GM21515 (cell line): ENCODE results near the gene LIF.
"Not testable (repeated sequence)": the region's sequence is repeated elsewhere in the genome, so short reads cannot be mapped to it uniquely, and the experiment has no call there.

Experiments used
- ATAC-seq: cut with Tn5 transposase; IDR thresholded peaks from one replicate; pipeline ENCODE4 v1.9.1; 2021; ENCODE audit not compliant: unreplicated experiment

Gene LIF

DNA sequence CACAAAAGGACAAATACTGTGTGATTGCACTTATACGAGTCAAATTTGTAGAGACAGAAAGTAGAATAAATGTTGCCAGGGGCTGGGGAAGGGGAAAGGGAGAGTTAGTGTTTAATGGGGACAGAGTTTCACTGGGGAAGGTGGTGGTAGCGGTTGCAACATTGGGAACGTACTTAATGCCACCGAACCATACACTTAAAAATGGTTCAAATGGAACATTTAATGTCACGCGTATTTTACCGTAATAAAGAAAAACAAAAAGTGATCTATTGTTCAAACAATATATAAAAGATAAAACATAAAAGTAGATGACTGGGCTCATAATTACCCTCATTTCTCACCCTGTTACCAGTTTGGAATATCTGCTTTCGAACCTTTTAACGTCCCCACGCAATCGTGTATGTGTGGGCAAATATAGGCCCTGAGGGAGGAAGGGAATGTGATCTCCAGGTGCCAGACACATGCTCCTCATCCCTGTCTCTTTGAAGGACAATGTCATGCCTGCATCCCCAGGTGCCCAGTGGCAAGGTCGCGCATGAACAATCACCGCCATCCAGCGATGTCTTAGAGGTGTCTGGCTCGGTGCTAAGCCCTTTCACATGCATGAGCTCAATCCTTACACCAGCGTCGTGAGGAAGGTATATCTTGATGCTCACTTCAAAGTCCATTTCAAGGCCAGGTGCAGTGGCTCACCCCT, 35.3 kb downstream of the LIF start:
- no peak for ATAC-seq

DNA sequence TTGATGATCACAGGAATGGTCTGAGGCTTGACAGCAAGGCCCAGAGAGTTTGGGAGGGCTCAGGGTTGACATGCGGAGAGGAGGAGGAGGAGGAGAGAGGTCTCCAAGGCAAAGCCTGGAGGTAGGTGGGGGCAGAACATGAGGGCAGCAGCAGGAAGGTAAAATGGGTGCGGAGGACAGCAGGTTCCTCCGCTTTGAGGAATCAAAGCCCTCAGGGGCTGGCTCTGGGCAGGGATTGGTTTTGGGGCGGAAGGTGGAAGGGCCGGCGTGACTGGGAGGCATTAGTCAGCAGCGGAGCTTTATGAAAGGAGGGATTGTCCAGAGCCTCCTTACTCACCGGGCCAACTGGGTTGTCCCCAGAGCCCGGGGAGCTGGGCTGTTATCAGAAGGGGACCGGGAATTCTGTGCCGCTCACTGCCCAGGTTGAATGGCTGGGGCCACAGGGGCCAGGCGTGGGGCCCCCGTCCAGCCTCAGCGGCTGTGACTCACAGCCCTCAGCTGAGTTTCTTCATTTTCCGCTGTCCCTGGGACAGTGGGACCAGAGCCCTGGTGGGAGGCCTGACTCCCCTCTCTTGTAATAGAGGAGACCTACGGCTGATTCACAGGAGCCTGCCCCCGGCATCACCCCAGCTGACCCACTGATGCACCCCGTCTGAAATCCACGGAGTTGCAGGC, 36.2 kb downstream of the LIF start:
- no peak for ATAC-seq

DNA sequence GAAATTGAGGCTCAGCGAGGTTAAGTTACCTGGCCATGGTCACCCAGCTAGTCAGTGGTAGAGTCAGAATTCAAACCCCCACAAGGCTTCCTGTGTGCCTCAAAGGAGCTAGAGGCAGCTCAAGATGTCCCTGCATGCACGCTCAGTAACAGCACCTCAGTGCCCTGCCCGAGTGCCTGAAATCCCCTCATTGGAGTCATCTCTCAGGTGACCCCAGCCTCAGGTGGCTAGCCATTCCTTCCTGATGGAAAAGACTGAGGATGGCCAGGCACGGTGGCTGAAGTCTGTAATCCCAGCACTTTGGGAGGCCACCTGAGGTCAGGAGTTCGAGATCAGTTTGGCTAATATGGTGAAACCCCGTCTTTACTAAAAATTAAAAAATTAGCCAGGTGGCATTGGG, 36.9 kb downstream of the LIF start:
- ATAC-seq = no peak

DNA sequence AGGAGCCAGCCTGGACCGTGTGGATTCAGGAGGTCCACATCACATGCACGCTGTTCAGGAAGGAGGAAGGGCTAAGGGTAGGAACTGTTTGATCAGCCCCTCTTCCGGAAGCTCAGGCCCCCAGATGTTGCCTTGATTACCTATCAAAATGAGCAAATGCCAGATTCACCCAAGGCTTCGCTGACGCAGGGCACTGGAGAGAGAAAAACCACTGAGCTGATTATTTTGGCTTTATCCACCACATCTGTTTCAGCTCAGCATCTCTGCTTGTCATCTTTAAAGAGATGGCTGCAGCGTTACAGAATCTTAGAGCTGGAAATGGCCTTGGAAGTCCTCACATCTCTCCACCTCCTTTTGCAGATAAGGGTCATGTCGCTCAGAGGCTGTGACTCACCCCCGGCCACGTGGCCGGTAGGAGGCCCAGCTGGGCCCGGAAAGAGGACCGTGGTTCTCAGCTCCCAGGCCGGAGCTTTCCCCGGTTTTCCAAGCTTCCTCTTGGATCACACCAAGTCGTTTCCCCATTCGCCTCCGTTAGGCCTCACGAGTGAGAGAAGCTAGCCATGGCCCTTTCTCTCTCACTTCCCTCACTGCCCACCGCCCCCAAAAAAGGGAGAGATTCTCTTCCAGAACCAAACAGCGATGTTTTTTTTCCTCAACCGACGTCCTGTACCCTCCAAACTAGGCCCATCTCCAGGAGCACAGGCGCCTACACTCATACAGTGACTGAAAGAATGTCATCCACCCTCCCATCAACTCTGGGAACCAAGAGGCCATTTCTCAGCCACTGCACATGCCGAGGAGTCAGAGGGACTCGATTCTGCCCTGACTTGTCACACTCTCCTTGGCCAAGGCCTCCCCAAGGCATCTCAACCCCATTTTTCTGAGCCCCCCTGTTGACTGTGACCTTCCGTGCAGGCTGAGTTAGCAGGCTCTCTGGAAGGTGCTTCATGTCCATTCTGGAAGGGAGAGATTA, 37.6 kb downstream of the LIF start:
- ATAC-seq = no peak

DNA sequence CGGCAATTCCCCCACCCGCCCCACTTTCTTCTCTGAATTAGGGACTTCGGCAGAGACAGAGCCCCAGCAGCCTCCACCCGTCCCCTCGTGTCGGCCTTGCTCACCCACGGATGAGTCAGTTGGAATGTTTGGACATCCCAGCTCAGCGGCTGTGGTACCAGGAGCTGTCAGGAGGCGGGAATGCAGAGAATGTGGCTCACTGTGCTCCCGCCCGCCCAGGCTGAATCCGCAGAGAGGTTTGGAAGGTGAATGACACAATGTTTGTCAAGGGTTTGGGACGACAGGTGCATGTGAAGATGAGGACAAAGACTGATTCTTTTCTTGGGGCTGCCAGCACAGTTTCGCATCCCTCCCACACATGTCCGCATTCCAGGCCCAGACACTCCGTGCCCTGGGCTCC, 39.6 kb downstream of the LIF start:
- no peak for ATAC-seq

DNA sequence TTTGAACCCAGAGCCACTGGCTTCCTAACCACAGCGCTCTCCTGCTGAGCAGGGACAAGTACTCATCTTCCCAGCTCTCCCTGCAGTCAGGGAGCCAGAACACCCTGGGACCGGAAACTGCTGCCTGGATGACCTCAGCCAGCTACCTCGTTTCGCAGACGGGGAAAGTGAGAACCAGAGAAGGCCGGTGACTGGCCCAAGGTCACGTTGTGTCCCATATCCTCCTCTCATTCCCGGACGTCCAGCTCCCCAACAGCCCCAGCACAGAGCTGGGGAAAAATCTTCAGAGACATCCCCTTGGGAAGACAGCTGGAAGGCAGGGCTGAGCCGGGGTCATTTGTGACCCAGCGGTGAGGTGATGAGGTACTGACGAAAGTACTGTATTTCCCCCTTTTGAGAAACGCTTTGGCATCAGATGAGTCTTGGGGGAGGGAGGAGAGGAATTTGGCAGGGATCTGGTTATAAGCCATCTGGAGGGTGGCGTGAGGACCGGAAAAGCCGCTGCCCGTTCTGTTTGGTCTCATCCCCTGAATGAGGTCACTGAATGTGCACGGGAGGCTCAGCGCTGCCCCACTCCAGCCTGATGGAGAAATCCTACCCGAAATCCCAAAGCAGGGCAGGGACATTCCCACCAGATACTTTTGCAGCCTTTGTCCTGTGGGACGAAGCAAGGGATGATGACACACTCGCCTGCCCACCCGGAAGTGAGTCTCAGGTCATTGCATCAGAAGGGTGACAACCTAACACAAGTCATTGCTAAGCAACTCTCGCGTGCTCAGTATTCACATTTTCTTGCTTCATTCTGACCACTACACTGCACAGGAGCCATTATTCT, 41.1 kb downstream of the LIF start:
- ATAC-seq = no peak

DNA sequence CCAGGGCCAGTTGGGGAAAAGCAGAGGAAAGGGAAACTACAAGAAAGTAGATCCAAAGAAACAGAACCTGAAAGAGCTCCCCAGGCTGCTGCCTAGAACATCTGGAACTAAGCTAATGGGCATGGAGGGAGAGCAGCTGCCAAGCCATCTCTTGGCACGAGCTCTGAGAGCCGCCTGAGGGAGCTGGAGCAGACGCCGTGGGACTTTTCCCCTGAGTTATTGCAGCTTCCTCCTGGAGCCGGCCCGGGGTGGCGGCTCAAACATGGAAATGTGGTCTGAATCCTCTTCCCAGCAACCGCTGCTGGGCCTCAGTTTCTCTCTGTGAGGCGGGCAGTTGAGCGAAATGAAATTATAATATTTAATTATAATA, 41.8 kb downstream of the LIF start:
- no peak for ATAC-seq

DNA sequence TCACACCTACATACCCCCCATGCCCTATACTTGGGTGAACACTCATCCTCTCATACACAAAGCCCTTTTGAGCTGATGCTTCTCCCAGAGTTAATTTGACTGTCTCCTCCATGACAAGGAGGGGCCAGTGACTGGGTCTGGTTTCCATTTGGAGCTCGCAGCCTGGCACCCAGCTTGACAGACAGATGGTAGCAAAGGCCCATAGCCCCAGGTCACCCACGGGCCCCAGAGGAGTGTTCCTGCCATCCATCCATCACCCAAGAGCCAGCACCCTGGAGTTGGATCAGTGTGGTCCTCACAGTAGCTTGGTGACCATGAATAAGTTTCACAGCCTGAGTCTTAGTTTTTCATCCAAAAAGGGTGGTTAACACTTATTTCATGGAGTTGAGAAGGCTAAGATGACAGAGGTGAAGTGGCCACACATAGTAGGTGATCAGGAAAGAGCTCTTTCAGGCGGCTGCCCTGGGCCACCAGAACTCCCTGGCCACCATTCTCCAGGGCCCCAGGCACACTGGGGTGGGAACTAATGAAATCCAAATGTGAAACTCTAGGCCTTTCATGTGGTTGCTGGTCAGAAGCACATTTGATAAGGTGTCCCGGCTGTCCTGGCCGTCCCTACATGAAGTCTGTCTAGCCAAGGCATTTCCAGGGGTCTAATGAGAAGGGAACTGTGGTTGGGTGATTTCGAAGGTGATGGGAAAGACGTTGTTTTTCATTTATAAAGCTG, 42.4 kb downstream of the LIF start:
- no peak for ATAC-seq

DNA sequence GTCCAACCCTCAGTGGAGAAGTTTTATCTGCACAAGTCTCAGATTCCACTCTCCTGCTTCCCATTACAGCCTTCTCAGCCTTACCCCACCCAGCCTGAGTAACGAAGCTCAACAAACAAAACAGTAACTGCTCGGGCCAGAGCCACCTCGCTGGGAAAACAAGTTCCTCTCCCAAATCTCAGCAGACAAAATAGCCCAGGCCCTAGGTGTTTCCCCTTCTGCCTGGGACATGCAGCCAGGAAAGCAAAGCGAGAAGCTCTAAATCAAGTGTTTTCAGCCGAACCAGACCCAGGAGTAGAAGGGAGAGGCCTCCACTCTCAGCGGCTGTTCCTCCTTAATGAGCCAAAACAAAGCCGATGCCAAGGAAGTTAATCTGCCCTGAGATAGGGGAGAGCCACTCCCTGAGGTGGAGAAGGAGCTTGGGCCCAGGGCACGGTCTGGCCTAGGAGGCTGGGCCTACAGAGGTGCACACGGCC, 44.0 kb downstream of the LIF start:
- no peak for ATAC-seq

DNA sequence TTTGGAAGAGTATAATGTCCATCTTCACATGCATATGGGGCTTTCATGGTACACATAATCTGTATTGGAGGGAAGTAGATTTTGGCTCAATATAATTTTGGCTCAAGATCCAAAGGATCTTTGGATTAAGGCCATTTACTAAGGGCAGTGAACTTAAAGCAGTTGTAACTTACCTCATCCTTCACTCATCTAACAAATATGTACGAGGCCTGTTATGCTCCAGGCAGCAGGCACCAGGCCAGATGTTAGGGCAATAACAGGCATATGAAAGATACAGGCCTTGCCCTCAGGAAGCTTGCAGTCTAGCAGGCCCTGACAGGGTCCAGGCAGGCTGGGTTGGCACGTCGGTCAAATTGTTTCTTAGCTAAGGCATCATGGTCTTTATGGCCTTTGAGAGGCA, 44.6 kb downstream of the LIF start:
- ATAC-seq = no peak

DNA sequence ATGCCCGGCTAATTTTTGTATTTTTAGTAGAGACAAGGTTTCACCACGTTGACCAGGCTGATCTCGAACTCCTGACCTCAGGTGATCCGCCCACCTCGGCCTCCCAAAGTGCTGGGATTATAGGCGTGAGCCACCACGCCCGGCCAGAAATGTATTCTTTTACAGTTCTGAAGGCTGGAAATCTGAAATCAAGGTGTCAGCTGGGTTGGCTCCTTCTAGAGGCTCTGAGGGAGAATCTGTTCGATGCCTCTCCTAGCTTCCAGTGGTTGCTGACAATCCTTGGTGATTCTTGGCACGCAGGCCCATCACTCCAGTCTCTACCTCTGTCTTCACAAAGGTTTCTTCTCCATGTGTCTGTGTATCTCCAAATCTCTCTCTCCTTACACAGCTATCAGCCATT, 45.7 kb downstream of the LIF start:
- not testable (repeated sequence) for ATAC-seq

DNA sequence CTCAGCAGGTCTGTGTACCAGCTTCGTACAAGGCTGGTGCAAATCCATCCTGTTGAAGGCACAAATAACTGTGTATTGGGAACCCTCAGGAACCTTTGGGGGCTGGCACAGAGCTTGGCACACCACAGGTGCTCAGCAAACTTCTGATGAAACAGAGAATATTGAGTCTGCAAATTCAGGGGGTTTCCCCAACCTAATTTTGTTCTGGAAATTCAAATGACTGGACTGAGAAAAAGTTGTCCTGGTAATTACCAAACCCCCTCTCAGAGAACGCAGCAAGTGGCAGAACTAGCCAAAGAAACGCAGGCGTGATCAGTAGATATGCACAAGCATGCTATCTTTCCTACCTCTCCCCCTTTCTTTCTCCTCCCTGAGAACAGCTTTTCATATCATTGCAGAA, 47.6 kb downstream of the LIF start:
- ATAC-seq = no peak

DNA sequence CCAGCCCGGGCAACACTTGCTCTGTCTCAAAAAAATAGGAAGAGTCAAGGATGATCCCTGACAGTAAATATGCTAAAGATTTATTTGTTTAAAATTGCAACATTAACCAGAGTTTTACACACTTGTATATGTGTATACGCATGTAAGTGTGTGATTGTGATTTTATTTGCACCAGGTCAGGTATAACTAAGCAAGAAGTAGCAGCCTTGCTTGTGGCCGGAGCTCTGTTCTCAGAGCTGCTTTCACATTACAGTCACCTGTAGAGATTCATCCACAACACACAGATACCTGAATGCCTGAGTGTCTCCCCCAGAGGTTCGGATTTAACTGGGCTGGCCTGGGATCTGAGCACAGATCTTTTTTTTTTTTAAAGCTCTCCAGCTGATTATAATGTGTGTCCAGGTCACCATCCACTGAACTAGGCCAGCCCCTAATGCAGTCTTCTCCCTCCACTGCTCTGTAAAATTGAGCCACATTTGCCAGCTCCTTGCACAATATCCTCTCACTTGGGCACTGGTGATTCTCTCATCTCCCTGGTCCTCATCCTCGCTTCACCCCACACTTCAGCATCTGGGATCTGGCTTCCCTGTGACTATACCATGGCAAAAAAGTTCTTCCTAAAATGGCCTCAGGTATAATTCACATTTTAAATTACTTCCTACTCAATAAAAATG, 48.3 kb downstream of the LIF start:
- ATAC-seq = no peak

DNA sequence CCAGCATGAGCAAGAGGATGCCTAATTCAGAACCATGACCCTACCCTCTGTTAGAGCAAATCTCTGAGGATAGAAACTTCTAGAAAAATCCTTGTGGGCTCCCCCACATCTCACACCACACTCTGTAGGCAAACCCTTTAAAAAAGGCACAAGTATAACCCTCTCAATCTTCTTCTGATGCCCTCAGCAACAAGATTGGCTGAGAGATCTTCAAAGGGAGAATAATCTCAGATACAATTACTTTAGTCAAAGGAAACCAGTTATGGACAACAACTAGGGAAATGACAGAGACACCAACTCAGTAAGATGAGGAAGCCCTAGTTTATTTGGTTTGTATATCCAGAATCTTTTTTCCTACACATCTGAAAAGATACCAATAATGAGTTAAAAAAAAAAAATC, 49.2 kb downstream of the LIF start:
- ATAC-seq = no peak

DNA sequence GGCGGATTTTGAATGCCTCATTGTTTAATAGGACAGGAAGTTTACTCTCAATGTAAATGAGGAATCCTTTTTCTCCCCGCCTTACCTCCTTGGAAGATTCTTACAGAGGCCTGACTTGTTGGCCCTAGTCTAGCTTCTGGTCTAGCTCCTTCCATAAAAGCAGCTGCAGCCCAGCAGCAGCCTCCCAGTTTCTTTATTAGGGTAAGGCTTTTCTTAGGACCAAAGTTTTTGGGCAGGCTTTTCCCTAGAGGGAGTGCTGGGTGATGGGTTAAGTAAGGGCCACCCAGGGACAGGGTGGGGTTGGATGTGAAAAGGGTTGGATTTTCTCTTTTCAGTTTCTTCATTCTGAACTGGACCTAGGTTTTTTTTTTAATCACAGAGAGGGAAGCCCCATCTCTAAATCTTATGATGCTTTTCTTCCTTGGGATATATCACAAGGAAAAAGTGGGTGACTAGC, 49.7 kb downstream of the LIF start:
- ATAC-seq = no peak

DNA sequence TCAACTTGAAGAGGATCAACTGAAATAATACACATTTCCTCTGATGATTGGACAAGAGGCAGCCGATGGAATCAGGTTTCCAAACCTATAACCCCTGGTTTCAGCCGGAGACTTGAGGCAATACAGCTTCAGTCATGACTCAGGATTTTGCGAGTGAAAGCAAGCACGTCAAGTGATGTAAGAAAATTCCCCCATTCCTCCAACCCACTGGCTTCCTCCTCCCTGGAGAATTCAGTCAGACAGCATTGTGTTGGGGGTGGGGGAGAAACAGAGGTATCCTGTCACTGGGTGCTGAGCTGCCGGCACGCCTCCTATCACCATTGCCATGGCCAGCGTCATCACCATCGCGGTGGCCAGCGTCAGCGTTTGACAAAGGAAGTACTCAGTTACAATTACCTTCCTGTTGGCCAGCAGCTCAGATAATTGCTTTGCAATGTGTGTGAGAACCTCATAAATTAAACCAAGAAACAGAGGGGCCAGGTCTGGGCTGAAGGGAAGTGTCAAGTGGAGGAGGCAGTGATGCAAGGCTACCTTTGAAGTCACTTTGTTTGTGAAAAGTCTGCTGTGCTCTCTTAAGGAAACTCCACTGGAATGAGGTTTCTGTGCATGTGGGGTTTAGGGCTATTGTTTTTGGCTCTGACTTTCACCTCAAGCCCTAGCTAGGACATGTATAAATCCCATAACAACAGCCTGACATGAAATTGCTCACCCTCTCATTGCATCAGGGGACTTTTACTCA, 50.2 kb downstream of the LIF start:
- ATAC-seq = no peak

DNA sequence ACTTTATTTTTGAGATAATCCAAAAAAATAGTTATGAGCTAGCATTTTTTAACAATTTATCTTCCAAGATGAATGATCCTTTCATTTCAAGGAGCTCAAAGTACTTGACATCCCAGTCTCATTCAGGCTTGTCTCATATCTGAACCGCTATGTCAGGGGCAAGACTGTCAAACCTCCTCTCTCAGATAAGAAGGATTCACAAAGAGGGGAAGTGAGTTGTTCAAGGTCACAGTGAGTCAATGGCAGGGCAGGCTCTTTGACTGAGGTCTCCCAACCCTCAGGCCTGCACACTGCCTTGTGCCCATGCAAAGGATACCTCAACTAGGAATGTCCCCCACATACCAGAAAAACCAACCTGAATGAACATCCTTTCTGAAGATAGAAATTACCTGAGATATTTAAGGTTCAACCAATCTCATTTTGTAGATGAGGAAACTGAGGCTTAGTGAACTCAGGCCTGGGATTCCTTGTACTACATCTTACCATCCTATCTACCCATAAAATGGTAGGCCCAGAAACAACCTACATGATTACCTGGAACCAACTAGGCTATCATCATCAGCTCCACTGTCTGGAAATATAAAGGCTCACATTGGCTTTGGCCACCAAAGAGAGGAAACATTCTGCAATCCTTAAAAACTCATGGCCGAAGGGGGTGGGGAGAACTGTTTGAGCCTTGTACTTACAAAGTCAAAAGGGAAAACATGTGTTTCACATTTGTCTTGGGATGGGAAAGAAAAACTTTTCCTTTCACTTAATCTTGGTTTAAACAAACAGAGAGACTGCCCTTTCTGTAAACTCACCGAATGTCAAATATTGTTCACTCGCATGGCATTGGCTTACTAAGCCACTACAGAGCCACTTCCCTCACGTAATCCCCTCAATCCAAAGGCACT, 51.1 kb downstream of the LIF start:
- ATAC-seq = no peak
